Parietal lobe (tissue), 1 donor: ENCODE measurements around the gene NTPCR. TPM values are rescaled to one million over a fixed set of nuclear protein-coding genes. Genes with fewer than 3 reads are reported as not detected.

Source experiments
- total RNA-seq: library from RNA; depleted of rRNA; stranded (reverse); fragments of >200 nt; gene quantifications from one replicate; pipeline ENCODE4 v1.2.3, GENCODE V29; 2014

Gene NTPCR, protein sequence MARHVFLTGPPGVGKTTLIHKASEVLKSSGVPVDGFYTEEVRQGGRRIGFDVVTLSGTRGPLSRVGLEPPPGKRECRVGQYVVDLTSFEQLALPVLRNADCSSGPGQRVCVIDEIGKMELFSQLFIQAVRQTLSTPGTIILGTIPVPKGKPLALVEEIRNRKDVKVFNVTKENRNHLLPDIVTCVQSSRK
- 19.1 TPM for total RNA-seq

DNA sequence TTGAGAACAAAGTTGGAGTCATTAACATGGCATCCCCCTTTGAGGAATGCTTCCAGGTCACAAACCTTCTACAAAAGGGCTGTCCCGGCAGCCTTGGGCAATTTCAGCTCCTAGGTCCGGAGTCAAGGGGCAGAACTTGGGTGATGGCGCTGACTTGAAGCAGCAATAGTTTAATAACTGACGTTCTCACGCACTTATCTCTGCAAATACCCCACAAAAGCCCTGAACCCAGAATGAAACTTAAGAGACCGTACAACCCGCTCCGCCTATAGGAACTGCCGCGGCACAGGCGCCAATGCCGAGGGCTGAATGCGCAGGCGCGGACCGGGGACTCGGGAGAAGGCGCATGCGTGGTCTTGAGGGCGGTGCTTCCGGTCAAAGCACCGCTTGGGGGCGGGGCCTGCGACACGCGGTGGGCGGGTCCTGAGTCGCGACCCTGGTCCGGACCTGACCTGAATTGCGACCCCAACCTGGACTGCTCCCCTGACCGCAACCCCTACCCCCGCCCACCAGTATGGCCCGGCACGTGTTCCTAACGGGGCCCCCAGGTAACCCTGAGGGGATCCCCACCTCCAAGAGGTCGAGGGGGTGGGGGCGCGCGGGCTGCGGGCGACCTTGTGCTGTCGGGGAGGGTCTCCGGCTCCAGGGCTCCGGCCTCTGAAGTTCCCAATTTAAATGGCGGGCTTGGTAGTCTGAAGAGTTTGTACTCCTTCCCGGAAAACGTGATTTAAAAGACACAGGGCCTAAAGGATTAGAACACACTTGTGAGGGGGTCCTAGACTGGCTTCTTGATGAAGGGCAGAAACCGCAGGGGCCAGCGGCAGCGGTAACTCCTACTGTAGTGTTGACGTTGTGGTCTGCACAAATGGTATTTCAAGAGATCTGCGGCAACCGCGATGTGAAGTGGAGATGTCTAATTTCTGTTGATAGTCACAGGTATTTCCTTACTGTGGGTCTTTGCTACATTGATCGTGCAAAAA lies at the start of gene NTPCR:
Gene NTPCR (plus strand): TSS at position 415 of the 980 bp plus-strand sequence. CDS start 100 bp downstream, at position 515.

Other genes with a start within 250 kb of the NTPCR start
- gene MAP10, start 145.2 kb upstream of the NTPCR start, total RNA-seq = 8.5 TPM